ENCODE measurements around the gene ASIC5.

DNA sequence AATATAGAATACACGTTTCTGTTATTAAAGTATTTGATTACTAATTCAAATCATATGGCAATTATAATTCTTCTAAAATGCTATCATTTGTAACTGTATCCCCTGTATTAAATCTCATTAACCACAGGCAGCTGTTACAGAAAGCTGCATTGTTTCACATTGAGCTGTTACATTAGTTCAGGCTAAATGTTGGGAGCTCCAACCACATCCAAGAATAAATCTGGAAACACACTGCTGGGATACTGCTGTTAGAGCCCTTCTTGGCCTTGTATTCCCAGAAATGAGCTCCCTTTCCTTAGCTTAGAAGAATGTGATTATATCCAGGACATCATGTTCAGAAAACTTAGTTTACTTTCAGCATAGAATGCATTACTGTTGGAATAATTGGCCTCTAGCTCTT lies 59.1 kb downstream of the ASIC5 start:
- TF ChIP-seq, protein P1, sequence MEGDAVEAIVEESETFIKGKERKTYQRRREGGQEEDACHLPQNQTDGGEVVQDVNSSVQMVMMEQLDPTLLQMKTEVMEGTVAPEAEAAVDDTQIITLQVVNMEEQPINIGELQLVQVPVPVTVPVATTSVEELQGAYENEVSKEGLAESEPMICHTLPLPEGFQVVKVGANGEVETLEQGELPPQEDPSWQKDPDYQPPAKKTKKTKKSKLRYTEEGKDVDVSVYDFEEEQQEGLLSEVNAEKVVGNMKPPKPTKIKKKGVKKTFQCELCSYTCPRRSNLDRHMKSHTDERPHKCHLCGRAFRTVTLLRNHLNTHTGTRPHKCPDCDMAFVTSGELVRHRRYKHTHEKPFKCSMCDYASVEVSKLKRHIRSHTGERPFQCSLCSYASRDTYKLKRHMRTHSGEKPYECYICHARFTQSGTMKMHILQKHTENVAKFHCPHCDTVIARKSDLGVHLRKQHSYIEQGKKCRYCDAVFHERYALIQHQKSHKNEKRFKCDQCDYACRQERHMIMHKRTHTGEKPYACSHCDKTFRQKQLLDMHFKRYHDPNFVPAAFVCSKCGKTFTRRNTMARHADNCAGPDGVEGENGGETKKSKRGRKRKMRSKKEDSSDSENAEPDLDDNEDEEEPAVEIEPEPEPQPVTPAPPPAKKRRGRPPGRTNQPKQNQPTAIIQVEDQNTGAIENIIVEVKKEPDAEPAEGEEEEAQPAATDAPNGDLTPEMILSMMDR (IDR thresholded peaks at IDR 0.05) = no peak
- TF ChIP-seq POLR2A (IDR thresholded peaks at IDR 0.05) = no peak

Data from lower leg skin (tissue), 3 donors.